HepG2 (cell line): Measurements from ENCODE around the gene TP53AIP1.

Experiments used
- CHD2 ChIP-seq: IDR thresholded peaks from 2 replicates; pipeline ENCODE4 v1.6.1; 2011; ENCODE audit warnings: low read depth, low read length, improper control_type of control experiment
- CTCF ChIP-seq: sonication (generic); formaldehyde crosslinking; IDR thresholded peaks from 2 replicates; pipeline ENCODE4 v1.5.0; 2020; ENCODE audit warnings: mild to moderate bottlenecking, missing genetic modification reagents, moderate library complexity
- EP300 ChIP-seq, 3 experiments: sonication (generic) in 1 of 3; formaldehyde crosslinking in 1 of 3; IDR thresholded peaks; 2 replicates each; pipeline versions ENCODE4 v1.5.1 to v1.6.1; 2011 to 2020; ENCODE audit warnings: low read depth in 2 of 3, low read length in 2 of 3, borderline replicate concordance in 1 of 3, improper control_type of control experiment in 1 of 3, mild to moderate bottlenecking in 1 of 3, missing genetic modification reagents in 1 of 3, moderate library complexity in 1 of 3
- ETS1 ChIP-seq: sonication (generic); formaldehyde crosslinking; IDR thresholded peaks from 2 replicates; pipeline ENCODE4 v1.4.0; 2020; ENCODE audit warnings: missing genetic modification reagents
- HINFP ChIP-seq: sonication (generic); formaldehyde crosslinking; IDR thresholded peaks from 2 replicates; pipeline ENCODE4 v1.4.0; 2020; ENCODE audit warnings: low read depth, mild to moderate bottlenecking, missing genetic modification reagents
- HNRNPK ChIP-seq: fragments of 200-400 bp; formaldehyde crosslinking; IDR thresholded peaks from 2 replicates; pipeline ENCODE4 v1.6.1; 2018; ENCODE audit warnings: low read length, low read depth, moderate library complexity, mild to moderate bottlenecking; ENCODE audit not compliant: poor library complexity, severe bottlenecking
- MEIS1 ChIP-seq: sonication (generic); formaldehyde crosslinking; IDR thresholded peaks from 2 replicates; pipeline ENCODE4 v1.9.0; 2021; ENCODE audit warnings: mild to moderate bottlenecking, missing genetic modification reagents, moderate library complexity, borderline replicate concordance
- MYC ChIP-seq: sonication (generic); formaldehyde crosslinking; IDR thresholded peaks from 2 replicates; pipeline ENCODE4 v1.9.0; 2021; ENCODE audit warnings: missing genetic modification reagents, borderline replicate concordance
- PCBP1 ChIP-seq: fragments of 200-400 bp; formaldehyde crosslinking; IDR thresholded peaks from 2 replicates; pipeline ENCODE4 v1.6.1; 2017; ENCODE audit warnings: mild to moderate bottlenecking, low read depth, low read length, borderline replicate concordance
- PHF21A ChIP-seq: sonication (generic); formaldehyde crosslinking; IDR thresholded peaks from 2 replicates; pipeline ENCODE4 v1.5.0; 2020; ENCODE audit warnings: mild to moderate bottlenecking, missing genetic modification reagents
- POLR2AphosphoS5 ChIP-seq: IDR thresholded peaks from 2 replicates; pipeline ENCODE4 v1.6.1; 2012; ENCODE audit warnings: low read depth, low read length
- ZNF335 ChIP-seq: sonication (generic); formaldehyde crosslinking; IDR thresholded peaks from 2 replicates; pipeline ENCODE4 v1.4.0; 2020; ENCODE audit warnings: missing genetic modification reagents

- TF ChIP-seq MEIS1: no peak
- TF ChIP-seq ZNF335 (CRISPR knock-in tag): no peak
- TF ChIP-seq EP300 (IDR thresholded peaks at IDR 0.05; ENCODE audit: low read depth in 2 of 2, low read length in 2 of 2): no peak
- TF ChIP-seq EP300 (CRISPR knock-in tag; IDR thresholded peaks at IDR 0.05; ENCODE audit: borderline replicate concordance): no peak
- TF ChIP-seq POLR2AphosphoS5: no peak
- TF ChIP-seq PHF21A (CRISPR knock-in tag): no peak
- TF ChIP-seq CTCF (CRISPR knock-in tag): no peak
- no peak for TF ChIP-seq ETS1 (CRISPR knock-in tag)
- no peak for TF ChIP-seq PCBP1
- no peak for TF ChIP-seq CHD2
- no peak for TF ChIP-seq MYC (CRISPR knock-in tag)
- no peak for TF ChIP-seq HNRNPK
- no peak for TF ChIP-seq HINFP
Observed at GRCh38 chr11:128900468-128900867, 42.2 kb downstream of the TP53AIP1 start.
